GM23338 (cell line): ENCODE measurements around the gene TRIM14.

Experiments
- CREB1 ChIP-seq: fragments of 250-450 bp; sonication (Bioruptor Pico); IDR thresholded peaks from 2 replicates; pipeline ENCODE4 v1.5.0; 2020; ENCODE audit warnings: low read depth, mild to moderate bottlenecking, moderate library complexity
- CTCF ChIP-seq, 2 experiments: fragments of 200-600 bp in 1 of 2; sonication (generic) in 1 of 2; conservative IDR thresholded peaks; 2 replicates each; pipeline versions ENCODE4 v1.5.1 to v1.6.1; 2016 to 2017; ENCODE audit warnings: antibody characterized with exemption in 2 of 2, low read depth in 2 of 2, mild to moderate bottlenecking in 2 of 2, moderate library complexity in 1 of 2
- ETS1 ChIP-seq: IDR thresholded peaks from 2 replicates; pipeline ENCODE4 v1.6.1; 2016; ENCODE audit warnings: antibody characterized with exemption
- EZH2 ChIP-seq: fragments of 200-600 bp; sonication (generic); IDR thresholded peaks from one replicate; pipeline ENCODE4 v1.8.0; 2017; ENCODE audit warnings: antibody characterized with exemption, mild to moderate bottlenecking, low read depth; ENCODE audit not compliant: unreplicated experiment
- EZH2phosphoT487 ChIP-seq: fragments of 200-600 bp; sonication (generic); IDR thresholded peaks from one replicate; pipeline ENCODE4 v1.8.1; 2018; ENCODE audit warnings: antibody characterized with exemption; ENCODE audit not compliant: unreplicated experiment
- JUNB ChIP-seq: IDR thresholded peaks from one replicate; pipeline ENCODE4 v1.6.1; 2016; ENCODE audit warnings: antibody characterized with exemption; ENCODE audit not compliant: unreplicated experiment
- POLR2AphosphoS5 ChIP-seq: IDR thresholded peaks from 2 replicates; pipeline ENCODE4 v1.6.1; 2016; ENCODE audit warnings: antibody characterized with exemption, low read depth
- REST ChIP-seq: IDR thresholded peaks from one replicate; pipeline ENCODE4 v1.6.1; 2018; ENCODE audit warnings: antibody characterized with exemption; ENCODE audit not compliant: unreplicated experiment
- STAT1 ChIP-seq: IDR thresholded peaks from one replicate; pipeline ENCODE4 v1.6.1; 2016; ENCODE audit warnings: antibody characterized with exemption; ENCODE audit not compliant: unreplicated experiment
- ZNF114 ChIP-seq: fragments of 250-450 bp; sonication (Bioruptor Pico); IDR thresholded peaks from 2 replicates; pipeline ENCODE4 v1.5.0; 2020; ENCODE audit warnings: mild to moderate bottlenecking, moderate library complexity

- TF ChIP-seq EZH2 (no peak), CTCF (conservative IDR thresholded peaks at IDR 0.05; ENCODE audit: low read depth in 2 of 2) (no peak), EZH2phosphoT487 (no peak), POLR2AphosphoS5 (no peak), STAT1 (no peak), CREB1 (no peak), REST (no peak), JUNB (no peak), ETS1 (no peak), ZNF114 (CRISPR knock-in tag) (no peak)
These were observed 24.0 kb upstream of the TRIM14 start for GRCh38 chr9:98142925-98143481.
